GM23338 (cell line): ENCODE data around the gene SERPINA7.
"Not testable (repeated sequence)": the region's sequence is repeated elsewhere in the genome, so short reads cannot be mapped to it uniquely, and the experiment has no call there.

Experiments
- CREB1 ChIP-seq: fragments of 250-450 bp; sonication (Bioruptor Pico); IDR thresholded peaks from 2 replicates; pipeline ENCODE4 v1.5.0; 2020; ENCODE audit warnings: low read depth, mild to moderate bottlenecking, moderate library complexity
- EZH2 ChIP-seq: fragments of 200-600 bp; sonication (generic); IDR thresholded peaks from one replicate; pipeline ENCODE4 v1.8.0; 2017; ENCODE audit warnings: antibody characterized with exemption, mild to moderate bottlenecking, low read depth; ENCODE audit not compliant: unreplicated experiment
- EZH2phosphoT487 ChIP-seq: fragments of 200-600 bp; sonication (generic); IDR thresholded peaks from one replicate; pipeline ENCODE4 v1.8.1; 2018; ENCODE audit warnings: antibody characterized with exemption; ENCODE audit not compliant: unreplicated experiment
- POLR2AphosphoS5 ChIP-seq: IDR thresholded peaks from 2 replicates; pipeline ENCODE4 v1.6.1; 2016; ENCODE audit warnings: antibody characterized with exemption, low read depth
- STAT1 ChIP-seq: IDR thresholded peaks from one replicate; pipeline ENCODE4 v1.6.1; 2016; ENCODE audit warnings: antibody characterized with exemption; ENCODE audit not compliant: unreplicated experiment
- ZNF331 ChIP-seq: fragments of 250-450 bp; sonication (Bioruptor Pico); IDR thresholded peaks from 2 replicates; pipeline ENCODE4 v1.5.0; 2020; ENCODE audit warnings: low read depth, mild to moderate bottlenecking, moderate library complexity
- TF ChIP-seq, protein P1 (sequence below), 2 experiments: fragments of 200-600 bp in 1 of 2; sonication (generic) in 1 of 2; conservative IDR thresholded peaks; 2 replicates each; pipeline versions ENCODE4 v1.5.1 to v1.6.1; 2016 to 2017; ENCODE audit warnings: antibody characterized with exemption in 2 of 2, low read depth in 2 of 2, mild to moderate bottlenecking in 2 of 2, moderate library complexity in 1 of 2
- TF ChIP-seq, protein P2 (sequence below): IDR thresholded peaks from one replicate; pipeline ENCODE4 v1.6.1; 2018; ENCODE audit warnings: antibody characterized with exemption; ENCODE audit not compliant: unreplicated experiment

DNA sequence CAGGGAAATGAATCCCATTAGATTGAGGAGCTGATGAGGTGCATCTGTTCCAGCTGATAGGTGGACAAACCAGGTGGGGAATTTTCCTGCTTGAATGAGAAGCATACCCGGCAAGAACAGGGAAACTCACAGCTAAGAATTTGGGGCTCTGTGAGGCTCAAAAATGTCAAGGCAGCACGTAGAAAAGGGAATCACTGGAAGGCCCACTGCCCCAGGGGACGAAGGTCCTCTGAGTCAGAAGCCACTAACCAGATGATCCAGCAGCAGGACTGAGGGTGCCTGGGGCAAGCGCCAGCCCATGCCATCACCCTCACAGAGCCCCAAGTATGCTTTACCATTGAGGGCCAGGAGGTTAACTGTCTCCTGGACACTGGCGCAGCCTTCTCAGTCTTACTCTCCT lies 37.9 kb downstream of the SERPINA7 start:
- TF ChIP-seq, protein P1, sequence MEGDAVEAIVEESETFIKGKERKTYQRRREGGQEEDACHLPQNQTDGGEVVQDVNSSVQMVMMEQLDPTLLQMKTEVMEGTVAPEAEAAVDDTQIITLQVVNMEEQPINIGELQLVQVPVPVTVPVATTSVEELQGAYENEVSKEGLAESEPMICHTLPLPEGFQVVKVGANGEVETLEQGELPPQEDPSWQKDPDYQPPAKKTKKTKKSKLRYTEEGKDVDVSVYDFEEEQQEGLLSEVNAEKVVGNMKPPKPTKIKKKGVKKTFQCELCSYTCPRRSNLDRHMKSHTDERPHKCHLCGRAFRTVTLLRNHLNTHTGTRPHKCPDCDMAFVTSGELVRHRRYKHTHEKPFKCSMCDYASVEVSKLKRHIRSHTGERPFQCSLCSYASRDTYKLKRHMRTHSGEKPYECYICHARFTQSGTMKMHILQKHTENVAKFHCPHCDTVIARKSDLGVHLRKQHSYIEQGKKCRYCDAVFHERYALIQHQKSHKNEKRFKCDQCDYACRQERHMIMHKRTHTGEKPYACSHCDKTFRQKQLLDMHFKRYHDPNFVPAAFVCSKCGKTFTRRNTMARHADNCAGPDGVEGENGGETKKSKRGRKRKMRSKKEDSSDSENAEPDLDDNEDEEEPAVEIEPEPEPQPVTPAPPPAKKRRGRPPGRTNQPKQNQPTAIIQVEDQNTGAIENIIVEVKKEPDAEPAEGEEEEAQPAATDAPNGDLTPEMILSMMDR (conservative IDR thresholded peaks at IDR 0.05; ENCODE audit: low read depth in 2 of 2), result not testable (repeated sequence)
- TF ChIP-seq, protein P2, sequence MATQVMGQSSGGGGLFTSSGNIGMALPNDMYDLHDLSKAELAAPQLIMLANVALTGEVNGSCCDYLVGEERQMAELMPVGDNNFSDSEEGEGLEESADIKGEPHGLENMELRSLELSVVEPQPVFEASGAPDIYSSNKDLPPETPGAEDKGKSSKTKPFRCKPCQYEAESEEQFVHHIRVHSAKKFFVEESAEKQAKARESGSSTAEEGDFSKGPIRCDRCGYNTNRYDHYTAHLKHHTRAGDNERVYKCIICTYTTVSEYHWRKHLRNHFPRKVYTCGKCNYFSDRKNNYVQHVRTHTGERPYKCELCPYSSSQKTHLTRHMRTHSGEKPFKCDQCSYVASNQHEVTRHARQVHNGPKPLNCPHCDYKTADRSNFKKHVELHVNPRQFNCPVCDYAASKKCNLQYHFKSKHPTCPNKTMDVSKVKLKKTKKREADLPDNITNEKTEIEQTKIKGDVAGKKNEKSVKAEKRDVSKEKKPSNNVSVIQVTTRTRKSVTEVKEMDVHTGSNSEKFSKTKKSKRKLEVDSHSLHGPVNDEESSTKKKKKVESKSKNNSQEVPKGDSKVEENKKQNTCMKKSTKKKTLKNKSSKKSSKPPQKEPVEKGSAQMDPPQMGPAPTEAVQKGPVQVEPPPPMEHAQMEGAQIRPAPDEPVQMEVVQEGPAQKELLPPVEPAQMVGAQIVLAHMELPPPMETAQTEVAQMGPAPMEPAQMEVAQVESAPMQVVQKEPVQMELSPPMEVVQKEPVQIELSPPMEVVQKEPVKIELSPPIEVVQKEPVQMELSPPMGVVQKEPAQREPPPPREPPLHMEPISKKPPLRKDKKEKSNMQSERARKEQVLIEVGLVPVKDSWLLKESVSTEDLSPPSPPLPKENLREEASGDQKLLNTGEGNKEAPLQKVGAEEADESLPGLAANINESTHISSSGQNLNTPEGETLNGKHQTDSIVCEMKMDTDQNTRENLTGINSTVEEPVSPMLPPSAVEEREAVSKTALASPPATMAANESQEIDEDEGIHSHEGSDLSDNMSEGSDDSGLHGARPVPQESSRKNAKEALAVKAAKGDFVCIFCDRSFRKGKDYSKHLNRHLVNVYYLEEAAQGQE, result not testable (repeated sequence)
- not testable (repeated sequence) for TF ChIP-seq STAT1; EZH2; EZH2phosphoT487; POLR2AphosphoS5; CREB1 (CRISPR knock-in tag); ZNF331 (CRISPR knock-in tag)
